WTC11 (cell line): Measurements from ENCODE around the gene ZNF776. TPM values are rescaled to one million over a fixed set of nuclear protein-coding genes. Genes with fewer than 3 reads are reported as not detected.

ENCODE experiments used
- ATAC-seq: fragments of 200-7000 bp; cut with Tn5 transposase; 2 replicates; pipeline ENCODE4 v1.10.0; 2021; ENCODE audit warnings: mild to moderate bottlenecking, moderate library complexity
- CTCF ChIA-PET: fragments of 300-600 bp; sonication (Branson Sonifier 250); formaldehyde crosslinking; loops from one replicate; lab custom pipeline; 2021; ENCODE audit warnings: antibody characterized with exemption; lab: Charles Lee
- POLR2A ChIA-PET: fragments of 350-600 bp; sonication (Branson Sonifier 250); formaldehyde crosslinking; loops from one replicate; lab custom pipeline; 2021; ENCODE audit warnings: antibody characterized with exemption; lab: Charles Lee
- DNase-seq: peaks from one replicate; pipeline ENCODE4 v3.0.0; 2021; ENCODE audit warnings: low spot score
- H3K27ac Mint-ChIP-seq: 2 replicates; pipeline ENCODE4 v1.8.0; 2021; ENCODE audit warnings: mixed read lengths
- H3K27me3 Mint-ChIP-seq: 2 replicates; pipeline ENCODE4 v1.8.0; 2021; ENCODE audit warnings: low read depth, mild to moderate bottlenecking, moderate library complexity, mixed read lengths
- H3K36me3 Mint-ChIP-seq: 2 replicates; pipeline ENCODE4 v1.8.0; 2021; ENCODE audit warnings: mixed read lengths
- H3K4me1 Mint-ChIP-seq: 2 replicates; pipeline ENCODE4 v1.8.0; 2022; ENCODE audit warnings: mixed read lengths
- H3K4me3 Mint-ChIP-seq: 2 replicates; pipeline ENCODE4 v1.8.0; 2021; ENCODE audit warnings: mild to moderate bottlenecking, moderate library complexity, mixed read lengths
- H3K9me3 Mint-ChIP-seq: 2 replicates; pipeline ENCODE4 v1.8.0; 2021; ENCODE audit warnings: mixed read lengths
- ATF3 ChIP-seq: sonication (generic); formaldehyde crosslinking; conservative IDR thresholded peaks from 2 replicates; pipeline ENCODE4 v1.8.1; 2022; ENCODE audit warnings: mild to moderate bottlenecking, missing genetic modification reagents
- CREB1 ChIP-seq: sonication (generic); formaldehyde crosslinking; IDR thresholded peaks from 2 replicates; pipeline ENCODE4 v1.8.0; 2023; ENCODE audit warnings: mild to moderate bottlenecking, missing genetic modification reagents
- E2F5 ChIP-seq: sonication (generic); formaldehyde crosslinking; IDR thresholded peaks from 2 replicates; pipeline ENCODE4 v1.8.1; 2022; ENCODE audit warnings: mild to moderate bottlenecking, moderate library complexity, missing genetic modification reagents
- ELF4 ChIP-seq: sonication (generic); formaldehyde crosslinking; IDR thresholded peaks from 2 replicates; pipeline ENCODE4 v1.8.1; 2022; ENCODE audit warnings: low read depth, mild to moderate bottlenecking, moderate library complexity, missing genetic modification reagents
- FOXK1 ChIP-seq: sonication (generic); formaldehyde crosslinking; IDR thresholded peaks from 2 replicates; pipeline ENCODE4 v1.8.0; 2022; ENCODE audit warnings: mild to moderate bottlenecking, moderate library complexity, missing genetic modification reagents
- HMGA2 ChIP-seq: fragments of 250-450 bp; sonication (Bioruptor Pico); IDR thresholded peaks from 2 replicates; pipeline ENCODE4 v1.4.0; 2021; ENCODE audit warnings: mild to moderate bottlenecking, moderate library complexity
- IRF1 ChIP-seq: sonication (generic); formaldehyde crosslinking; IDR thresholded peaks from 2 replicates; pipeline ENCODE4 v1.8.0; 2023; ENCODE audit warnings: missing genetic modification reagents
- NFE2L1 ChIP-seq: sonication (generic); formaldehyde crosslinking; IDR thresholded peaks from 2 replicates; pipeline ENCODE4 v1.8.1; 2023; ENCODE audit warnings: missing genetic modification reagents
- NR2C2 ChIP-seq: sonication (generic); formaldehyde crosslinking; IDR thresholded peaks from 2 replicates; pipeline ENCODE4 v1.8.0; 2022; ENCODE audit warnings: mild to moderate bottlenecking, missing genetic modification reagents
- PRRX2 ChIP-seq: fragments of 250-450 bp; sonication (Bioruptor Pico); IDR thresholded peaks from 2 replicates; pipeline ENCODE4 v1.8.0; 2021; ENCODE audit warnings: mild to moderate bottlenecking
- RORB ChIP-seq: fragments of 250-450 bp; sonication (Bioruptor Pico); IDR thresholded peaks from 2 replicates; pipeline ENCODE4 v1.9.0; 2021; ENCODE audit warnings: mild to moderate bottlenecking
- SMAD4 ChIP-seq: sonication (generic); formaldehyde crosslinking; IDR thresholded peaks from 2 replicates; pipeline ENCODE4 v1.8.0; 2022; ENCODE audit warnings: mild to moderate bottlenecking, missing genetic modification reagents
- TP53 ChIP-seq: sonication (generic); formaldehyde crosslinking; IDR thresholded peaks from 2 replicates; pipeline ENCODE4 v1.8.1; 2023; ENCODE audit warnings: mild to moderate bottlenecking, missing genetic modification reagents
- ZMAT4 ChIP-seq: fragments of 250-450 bp; sonication (Bioruptor Pico); IDR thresholded peaks from 2 replicates; pipeline ENCODE4 v1.9.0; 2021; ENCODE audit warnings: mild to moderate bottlenecking
- ZNF138 ChIP-seq: sonication (generic); formaldehyde crosslinking; conservative IDR thresholded peaks from 2 replicates; pipeline ENCODE4 v1.8.1; 2022; ENCODE audit warnings: mild to moderate bottlenecking, moderate library complexity, missing genetic modification reagents
- ZNF232 ChIP-seq: sonication (generic); formaldehyde crosslinking; IDR thresholded peaks from 2 replicates; pipeline ENCODE4 v1.8.0; 2022; ENCODE audit warnings: mild to moderate bottlenecking, missing genetic modification reagents
- ZNF396 ChIP-seq: fragments of 250-450 bp; sonication (Bioruptor Pico); IDR thresholded peaks from 2 replicates; pipeline ENCODE4 v1.8.0; 2021; ENCODE audit warnings: mild to moderate bottlenecking, moderate library complexity, borderline replicate concordance
- ZNF425 ChIP-seq: fragments of 250-450 bp; sonication (Bioruptor Pico); conservative IDR thresholded peaks from 2 replicates; pipeline ENCODE4 v1.9.0; 2021; ENCODE audit warnings: mild to moderate bottlenecking
- ZNF532 ChIP-seq: fragments of 250-450 bp; sonication (Bioruptor Pico); IDR thresholded peaks from 2 replicates; pipeline ENCODE4 v1.9.0; 2021; ENCODE audit warnings: mild to moderate bottlenecking, borderline replicate concordance
- total RNA-seq: library from RNA; stranded (reverse); gene quantifications from 3 replicates; pipeline ENCODE4 v1.2.3, GENCODE V29; 2021

Gene ZNF776
- total RNA-seq, 1 experiment from 2014 or later: 14.3 TPM

- no peak for ATAC-seq
- Mint-ChIP-seq H3K27me3 (0 out of 2 replicates have a peak, but pooled peaks cover under 1% of the 10 kb centered on the region), H3K4me1 (peaks cover 55% of the 10 kb centered on the region), H3K4me3 (no peak overlapping the region; the same call in 1 of the 2 replicates), H3K9me3 (peaks cover 15% of the 10 kb centered on the region), H3K27ac (no peak overlapping the region), H3K36me3 (peaks cover 51% of the 10 kb centered on the region)
- CTCF ChIA-PET: interaction anchor here (0.7 kb wide), 1 partner anchor 1640 kb away, joined by 4 read pairs; no protein-coding TSS in a partner anchor
- no peak for DNase-seq
- POLR2A ChIA-PET: no interaction called here
- TF ChIP-seq E2F5 (no peak), PRRX2 (no peak), ATF3 (CRISPR knock-in tag) (no peak), ZNF396 (CRISPR knock-in tag) (no peak), ELF4 (CRISPR knock-in tag) (no peak), IRF1 (CRISPR knock-in tag) (no peak), RORB (CRISPR knock-in tag) (no peak), ZNF425 (CRISPR knock-in tag) (no peak), NR2C2 (CRISPR knock-in tag) (no peak), NFE2L1 (CRISPR knock-in tag) (no peak), FOXK1 (CRISPR knock-in tag) (no peak), ZNF532 (CRISPR knock-in tag) (no peak), CREB1 (no peak), ZNF232 (CRISPR knock-in tag) (no peak), SMAD4 (CRISPR knock-in tag) (no peak), ZNF138 (no peak), ZMAT4 (CRISPR knock-in tag) (no peak), HMGA2 (CRISPR knock-in tag) (no peak), TP53 (no peak)
These were observed 40.3 kb upstream of the ZNF776 start for GRCh38 chr19:57706346-57706745.
